ENCODE data around the gene GNAQ.
A peak's percentile ranks its signal among the peaks of the same experiment; 100 is the strongest.
"Not testable (repeated sequence)": the region's sequence is repeated elsewhere in the genome, so short reads cannot be mapped to it uniquely, and the experiment has no call there.

Gene GNAQ

DNA sequence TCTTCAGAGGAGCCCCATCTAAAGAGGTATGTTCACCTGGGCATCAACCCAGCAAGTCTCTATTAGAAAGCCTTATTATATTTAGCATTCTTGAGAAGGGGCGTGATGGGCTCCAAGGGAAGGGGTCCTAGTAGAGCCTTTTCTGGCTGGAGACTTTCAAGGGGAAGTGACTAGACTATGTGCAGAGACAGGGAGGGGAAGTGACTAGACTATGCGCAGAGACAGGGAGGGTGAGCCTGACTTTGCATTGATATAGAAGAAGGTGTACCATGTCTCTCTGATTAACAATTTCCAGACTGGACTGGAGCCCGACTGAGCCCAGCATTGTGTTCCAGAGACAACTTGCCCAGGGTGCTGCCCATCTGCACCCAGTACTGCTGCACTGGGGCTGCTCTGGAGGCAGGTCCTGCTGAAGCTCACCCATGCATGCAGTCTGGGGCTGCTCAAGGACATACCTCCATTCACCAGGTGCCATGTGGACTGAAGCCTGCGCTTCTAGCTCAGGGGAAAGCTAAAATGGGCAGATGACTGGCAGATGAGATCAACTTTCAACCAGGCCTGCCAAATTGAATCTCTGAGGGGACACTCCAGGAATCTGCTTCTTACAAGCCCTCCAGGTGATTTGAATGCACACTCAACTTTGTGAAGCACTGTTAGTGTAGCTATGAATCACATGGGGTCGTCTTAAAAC is 300.5 kb downstream of the GNAQ start:
- DNase-seq (ENCODE audit: low spot score) = no peak

DNA sequence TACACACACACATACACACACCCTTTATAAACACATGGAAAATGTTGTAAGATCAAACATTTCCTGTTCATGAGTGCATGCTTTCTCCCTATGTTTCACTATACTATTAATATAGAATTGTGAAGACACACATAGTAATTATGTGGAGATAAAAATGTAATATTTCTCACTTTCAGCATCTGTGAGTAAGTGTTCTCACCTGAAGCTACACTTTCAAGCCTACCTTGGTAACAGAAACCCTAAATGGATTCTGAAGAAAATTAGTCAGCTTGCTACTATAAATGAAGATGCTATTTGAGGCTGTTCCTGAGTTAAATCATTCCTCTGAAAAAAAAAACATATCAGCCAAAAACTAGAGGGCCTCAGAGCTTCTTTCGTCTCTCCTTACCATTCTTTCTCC is 302.4 kb downstream of the GNAQ start:
- no peak for DNase-seq (ENCODE audit: low spot score)

DNA sequence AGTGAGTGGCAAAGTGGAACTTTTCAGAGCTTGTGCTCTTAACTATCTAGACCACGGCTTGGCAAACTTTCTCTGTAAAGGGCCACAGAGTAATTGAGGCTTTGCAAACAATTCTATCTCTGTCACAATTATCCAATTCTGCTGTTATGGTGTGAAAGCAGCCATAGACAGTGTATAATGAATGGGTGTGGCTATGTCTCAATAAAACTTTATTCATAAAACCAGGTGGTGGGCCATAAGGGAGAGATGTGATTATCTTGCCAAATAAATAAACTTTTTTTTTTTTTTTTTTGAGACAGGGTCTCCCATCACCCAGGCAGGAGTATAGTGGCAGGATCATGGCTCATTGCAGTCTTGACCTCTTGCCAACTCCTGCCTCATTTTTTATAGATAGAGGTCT is 304.8 kb downstream of the GNAQ start:
- no peak for DNase-seq (ENCODE audit: low spot score)

DNA sequence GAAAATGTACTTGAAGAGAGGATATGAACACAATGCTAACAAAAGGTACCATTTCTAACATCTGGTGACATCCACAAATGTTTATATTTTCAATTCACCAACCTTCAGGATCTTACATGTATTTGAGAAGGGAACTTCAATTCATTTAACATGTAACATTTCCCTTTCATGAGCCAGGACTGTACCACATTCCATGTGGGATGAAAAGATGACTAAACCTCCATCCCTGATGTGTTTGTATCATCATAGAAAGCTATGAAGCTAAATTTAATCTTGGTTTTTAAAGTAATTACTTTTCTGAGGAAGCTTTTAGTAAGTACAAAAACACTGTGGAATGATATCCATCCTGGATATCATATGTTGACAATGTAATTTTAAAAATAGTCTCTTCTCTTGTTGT is 305.3 kb downstream of the GNAQ start:
- no peak for DNase-seq (ENCODE audit: low spot score)

DNA sequence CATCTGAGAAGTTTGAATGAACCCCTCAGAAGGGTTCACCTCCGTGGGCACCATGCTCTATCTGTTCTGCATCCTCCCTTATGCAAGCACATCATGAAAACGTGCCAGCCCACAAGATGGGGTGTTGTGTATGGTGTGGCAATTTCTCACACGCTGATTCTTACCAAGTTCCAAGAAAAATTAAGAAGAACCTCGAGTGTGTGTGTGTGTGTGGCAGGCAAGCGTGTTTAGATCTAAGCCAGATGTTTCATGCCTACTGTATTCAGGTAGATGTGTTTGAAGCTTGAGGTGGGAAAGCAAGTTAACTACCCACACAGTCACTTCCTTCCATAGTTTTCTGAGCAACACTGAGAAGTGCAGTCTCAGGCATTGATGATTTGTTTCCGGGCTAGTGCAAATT is 305.8 kb downstream of the GNAQ start:
- DNase-seq (ENCODE audit: low spot score) = peak; percentile 58

DNA sequence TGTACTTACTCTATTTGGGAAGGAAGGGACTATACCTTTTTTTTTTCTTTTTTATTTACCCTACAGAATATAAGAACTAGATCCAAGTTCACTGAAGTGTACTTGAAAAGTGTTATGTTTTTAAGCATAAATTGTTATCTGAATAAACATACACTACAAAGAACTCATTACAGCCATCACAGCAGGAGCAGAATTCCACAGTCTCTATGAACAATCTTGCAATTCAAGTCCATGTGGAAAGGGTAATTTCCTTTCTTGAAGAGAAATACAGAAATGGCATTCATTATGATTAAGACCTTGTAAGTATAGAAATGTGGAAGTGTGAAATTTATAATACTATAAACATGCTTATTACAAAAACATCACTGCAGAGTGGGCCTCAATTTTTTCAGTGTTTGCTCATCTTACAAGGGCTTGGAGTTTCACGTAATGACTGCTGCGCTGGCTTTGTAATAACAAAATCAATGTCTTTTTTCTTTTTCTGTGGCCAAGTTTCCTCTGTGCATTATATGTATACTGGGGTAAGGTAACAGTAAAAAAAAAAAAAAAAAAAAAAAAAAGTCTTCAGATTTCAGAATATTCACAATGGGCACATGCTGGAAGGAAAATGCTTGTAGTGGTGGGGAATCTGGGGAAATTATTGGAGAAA is 306.4 kb downstream of the GNAQ start:
- peak; percentile 35 for DNase-seq (ENCODE audit: low spot score)

DNA sequence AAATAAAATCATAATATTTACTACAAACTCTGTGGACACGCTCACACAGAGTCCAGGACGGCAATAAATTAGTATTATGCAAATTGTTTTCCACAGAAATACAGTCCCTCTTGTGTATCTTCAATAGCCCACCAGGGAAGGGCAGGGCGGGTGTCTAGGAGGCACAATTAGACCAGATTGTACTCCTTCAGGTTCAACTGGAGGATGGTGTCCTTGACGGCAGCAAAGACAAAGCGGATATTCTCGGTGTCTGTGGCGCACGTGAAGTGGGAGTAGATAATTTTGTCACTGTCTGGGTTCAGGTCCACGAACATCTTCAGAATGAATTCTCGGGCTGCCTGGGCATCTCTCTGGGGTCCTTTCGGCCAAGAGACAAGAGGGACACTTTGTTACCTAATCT is 310.5 kb downstream of the GNAQ start:
- DNase-seq (ENCODE audit: low spot score) = not testable (repeated sequence)

DNA sequence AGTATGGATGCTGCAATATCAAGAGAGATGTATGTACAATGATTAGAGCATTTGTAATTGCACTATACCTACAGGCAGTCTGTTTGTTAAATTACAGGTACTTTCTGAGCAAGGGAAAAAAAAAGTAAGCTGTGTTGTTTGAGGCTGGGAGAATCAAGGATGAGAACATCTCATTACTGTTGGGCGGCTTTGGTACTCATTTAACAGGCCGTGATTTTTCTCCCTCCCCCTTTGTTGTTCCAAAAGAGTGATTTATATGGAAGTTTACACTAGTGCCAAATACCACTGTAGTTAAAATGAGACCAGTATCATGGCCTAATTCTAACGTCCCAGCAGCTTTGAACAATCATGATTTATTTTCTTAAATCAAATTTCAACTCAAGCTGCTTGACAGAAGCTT is 312.3 kb downstream of the GNAQ start:
- no peak for DNase-seq (ENCODE audit: low spot score)

DNA sequence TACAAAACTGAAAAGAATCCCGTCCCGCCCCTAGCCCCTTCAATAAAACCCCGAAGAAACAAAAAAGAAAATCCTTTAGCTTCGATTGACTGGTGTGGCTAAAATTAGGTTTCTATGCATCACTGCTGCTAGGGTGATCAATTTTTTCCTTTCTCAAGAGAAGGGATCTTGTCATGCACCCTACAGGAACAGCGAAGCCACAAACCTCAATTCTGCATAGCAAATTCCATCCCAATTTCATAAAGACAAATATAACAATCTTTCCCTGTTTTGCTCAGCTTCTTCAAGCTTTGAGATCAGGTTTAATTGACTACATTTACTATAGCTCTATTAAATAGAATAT is 313.3 kb downstream of the GNAQ start:
- DNase-seq (ENCODE audit: low spot score) = not testable (repeated sequence)

DNA sequence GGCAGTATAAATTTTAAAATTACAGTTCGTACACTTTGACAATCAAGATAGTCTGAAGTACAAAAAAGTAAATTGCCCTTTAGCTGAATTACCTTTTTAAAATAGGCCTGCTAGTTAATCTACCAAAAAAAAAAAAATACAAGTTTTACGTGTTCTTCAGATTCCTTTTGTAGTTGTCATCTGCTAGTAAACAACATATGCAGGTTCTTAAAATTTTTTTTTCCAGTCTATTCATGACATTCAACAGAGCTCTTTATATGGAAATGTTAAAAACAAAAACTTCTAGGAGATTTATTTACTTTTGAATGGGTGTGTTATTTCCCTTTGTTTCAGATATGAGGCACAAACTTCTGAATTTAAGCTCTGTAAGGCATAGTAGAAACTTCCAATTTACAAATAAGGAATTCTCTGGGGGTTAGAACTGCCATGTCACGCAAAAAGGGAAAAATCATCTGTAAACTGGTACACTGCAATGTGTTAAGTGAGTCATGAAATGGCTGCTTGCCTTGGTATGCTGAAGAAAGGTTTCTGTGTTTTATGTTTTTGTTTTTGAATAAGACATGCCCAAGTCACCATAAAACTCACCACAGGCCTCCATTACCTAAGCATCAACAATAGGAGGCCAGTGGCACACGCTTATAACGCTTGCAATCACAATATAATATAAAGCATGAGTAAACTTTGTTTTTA is 313.9 kb downstream of the GNAQ start:
- DNase-seq (ENCODE audit: low spot score) = not testable (repeated sequence)

DNA sequence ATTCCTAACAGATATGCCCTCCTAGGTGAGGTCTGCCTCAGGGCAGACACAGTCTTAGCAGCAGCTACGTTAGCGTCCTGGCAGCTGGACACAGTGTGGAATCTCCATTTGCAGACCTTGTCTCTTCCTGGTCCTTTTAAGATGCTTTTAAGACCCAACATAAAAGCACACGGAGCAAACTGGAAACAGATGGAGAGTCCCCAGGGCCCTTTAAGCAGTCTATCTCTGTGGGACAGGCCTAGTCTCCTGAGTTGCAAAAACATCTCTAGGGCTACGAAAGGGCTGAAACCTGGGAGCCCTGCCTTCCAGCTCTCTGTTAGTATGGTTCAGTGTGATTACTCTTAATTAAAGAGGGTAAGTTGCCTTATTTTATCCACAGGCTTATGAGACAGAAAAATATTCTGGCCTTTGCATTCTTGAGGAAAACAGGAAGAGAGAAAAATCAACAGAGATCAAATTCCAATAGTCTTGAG is 317.5 kb downstream of the GNAQ start:
- DNase-seq (ENCODE audit: low spot score) = no peak

DNA sequence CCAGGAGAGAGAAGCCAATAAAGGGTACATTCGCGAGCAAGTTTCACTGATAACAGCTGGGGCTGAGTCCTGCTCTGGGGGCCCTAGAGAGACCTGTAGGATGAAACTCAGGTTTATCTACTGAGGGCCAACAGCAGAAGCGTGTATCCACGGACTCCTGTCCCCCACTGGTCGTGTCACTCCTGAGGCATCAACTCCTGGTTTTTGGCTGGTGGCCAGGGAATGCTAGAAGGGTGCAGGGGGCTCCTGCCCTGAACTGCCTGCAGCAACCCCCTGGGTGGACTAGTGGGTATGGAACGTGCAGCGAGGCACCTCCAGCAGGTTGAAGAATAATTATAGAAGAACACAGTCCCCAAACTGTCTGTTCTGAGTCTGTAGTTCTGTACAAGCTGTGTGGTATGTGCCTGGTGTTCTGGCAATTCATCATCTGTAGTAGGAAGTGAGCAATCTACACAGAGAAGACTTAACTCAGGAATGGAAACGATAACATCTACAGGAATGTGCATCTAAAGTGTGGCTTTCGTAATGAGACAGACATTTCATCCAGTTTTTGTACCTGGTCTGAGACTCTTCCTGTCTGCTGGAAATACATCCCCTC is 319.0 kb downstream of the GNAQ start:
- peak; percentile 22 for DNase-seq (ENCODE audit: low spot score)

DNA sequence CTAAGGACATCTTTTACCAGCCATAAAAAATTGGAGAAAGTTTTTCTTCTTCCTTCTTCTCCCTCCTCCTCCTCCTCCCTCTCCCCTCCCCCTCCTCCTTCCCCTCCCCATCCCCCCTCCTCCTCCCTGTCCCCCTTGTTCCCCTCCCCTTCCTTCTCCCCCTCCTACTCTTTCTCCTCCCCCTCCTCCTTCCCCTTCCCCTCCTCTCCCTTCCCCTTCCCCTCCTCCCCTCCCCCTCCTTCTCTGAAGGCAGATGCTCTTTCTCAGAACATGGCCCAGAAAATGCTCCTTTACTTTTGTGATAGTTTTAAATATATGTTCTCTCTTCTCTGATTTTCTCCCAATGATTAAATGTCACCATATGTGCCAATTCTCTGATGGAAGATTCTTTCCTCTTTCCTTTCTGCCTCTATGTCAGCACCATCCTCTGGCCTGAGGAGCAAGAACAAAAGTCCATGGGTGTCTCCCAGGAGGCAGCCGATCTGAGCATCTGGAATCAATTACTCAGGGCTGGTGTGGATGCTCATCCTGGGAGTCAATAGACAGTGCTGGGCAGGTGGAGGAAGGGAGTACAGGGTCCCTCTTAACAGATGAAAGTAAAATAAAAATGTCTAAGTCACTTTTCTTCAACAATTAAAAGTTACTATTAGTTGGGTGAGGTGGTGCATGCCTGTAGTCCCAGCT is 320.5 kb downstream of the GNAQ start:
- no peak for DNase-seq (ENCODE audit: low spot score)

DNA sequence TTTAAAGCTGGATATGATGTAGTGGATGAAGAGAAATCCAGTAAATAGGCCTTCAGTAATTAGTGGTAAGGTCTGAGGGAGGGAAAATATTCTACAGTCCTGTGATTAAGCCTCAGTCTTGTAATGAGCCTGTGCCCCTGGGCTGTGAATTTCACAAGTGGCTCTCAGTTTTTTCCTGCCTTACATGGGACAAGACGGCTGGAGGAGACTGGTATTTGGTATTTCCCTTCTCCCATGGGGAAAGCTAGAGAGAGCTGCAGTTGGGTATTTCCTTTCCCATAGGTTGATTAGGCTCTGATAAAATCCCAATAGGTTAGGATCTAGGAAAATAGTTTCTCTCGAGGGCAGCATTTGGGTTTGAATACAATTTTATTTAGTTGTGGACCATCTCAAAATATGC is 321.3 kb downstream of the GNAQ start:
- no peak for DNase-seq (ENCODE audit: low spot score)

DNA sequence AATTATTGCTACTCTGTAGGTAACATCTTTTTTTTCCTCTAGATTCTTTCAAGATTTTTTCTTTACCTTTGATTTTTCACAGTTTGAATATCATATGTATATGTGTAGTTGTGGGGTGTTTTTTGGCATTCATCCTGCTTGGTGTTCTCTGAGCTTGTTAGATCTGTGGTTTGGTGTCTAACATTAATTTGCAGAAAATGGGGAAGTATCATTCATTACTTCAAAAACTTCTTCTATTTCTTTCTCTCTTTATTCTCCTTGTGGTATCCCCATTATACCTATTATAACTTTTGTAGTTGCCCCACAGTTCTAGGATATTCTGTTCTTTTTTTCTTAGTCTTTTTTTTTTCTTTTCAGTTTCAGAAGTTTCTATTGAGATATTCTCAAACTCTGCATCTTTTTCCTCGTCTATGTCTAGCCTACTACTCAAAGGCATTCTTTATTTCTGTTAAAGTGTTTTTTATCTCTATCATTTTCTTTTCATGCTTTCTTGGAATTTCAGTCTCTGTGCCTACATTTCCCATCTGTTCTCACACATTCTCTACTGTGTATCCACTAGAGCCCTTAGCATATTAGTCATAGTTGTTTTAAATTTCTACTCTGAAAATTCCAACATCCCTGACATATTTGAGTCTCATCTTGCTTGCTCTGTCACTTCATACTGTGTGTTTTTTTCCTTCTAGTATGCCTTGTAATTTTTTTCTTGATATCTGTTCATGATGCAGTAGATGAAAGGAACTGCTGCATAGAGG is 323.4 kb downstream of the GNAQ start:
- no peak for DNase-seq (ENCODE audit: low spot score)

DNA sequence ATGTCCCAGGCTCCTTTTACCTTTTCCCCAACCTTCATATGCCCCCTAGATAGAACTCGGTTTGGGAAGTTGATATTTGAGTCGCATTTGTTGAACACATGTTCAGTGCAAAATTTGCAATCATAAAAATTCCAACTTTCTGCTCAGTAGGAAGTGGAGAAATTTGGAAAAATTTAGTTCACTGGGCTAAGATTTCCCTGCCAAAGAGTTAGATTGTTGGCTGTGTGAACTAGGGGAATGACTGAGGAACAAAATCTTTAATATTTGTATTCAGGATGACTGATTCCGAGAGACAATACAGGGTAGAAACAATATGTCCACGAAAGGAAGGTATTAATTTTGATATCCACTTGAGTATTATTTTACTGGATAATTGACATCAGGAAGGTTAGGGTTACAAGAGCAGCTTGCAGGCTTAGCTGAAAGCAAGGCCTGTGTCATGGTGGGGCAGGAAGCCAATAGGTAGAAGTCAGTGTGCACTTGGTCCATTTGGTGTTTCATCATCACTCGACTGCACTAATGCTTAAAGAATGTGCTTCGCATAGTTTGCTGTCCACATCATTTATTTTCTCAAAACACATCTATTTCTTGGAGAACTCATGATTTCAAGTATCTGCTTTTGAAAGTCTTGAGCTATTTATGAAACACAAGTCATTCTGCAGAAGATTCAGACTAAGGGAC is 324.1 kb downstream of the GNAQ start:
- no peak for DNase-seq (ENCODE audit: low spot score)

DNA sequence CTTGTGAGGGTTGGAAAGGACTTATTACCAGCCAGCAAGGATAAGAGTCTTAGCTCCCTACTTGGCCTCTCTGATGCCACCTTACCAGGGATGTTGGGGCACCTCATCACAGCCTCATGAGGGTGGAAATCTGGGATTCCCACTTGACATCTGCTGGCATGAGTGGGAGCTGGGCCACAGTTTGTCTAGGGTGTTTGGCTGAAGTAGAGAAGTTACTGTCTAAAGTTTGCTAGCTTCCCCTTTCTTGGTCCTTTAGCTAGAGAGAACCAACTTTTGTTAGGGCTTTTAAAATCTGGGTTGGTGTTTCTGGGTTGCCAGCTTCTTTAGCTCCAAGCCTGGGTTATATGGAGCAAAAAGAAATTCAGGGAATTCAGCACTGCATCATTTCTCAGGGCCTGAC is 326.0 kb downstream of the GNAQ start:
- no peak for DNase-seq (ENCODE audit: low spot score)

DNA sequence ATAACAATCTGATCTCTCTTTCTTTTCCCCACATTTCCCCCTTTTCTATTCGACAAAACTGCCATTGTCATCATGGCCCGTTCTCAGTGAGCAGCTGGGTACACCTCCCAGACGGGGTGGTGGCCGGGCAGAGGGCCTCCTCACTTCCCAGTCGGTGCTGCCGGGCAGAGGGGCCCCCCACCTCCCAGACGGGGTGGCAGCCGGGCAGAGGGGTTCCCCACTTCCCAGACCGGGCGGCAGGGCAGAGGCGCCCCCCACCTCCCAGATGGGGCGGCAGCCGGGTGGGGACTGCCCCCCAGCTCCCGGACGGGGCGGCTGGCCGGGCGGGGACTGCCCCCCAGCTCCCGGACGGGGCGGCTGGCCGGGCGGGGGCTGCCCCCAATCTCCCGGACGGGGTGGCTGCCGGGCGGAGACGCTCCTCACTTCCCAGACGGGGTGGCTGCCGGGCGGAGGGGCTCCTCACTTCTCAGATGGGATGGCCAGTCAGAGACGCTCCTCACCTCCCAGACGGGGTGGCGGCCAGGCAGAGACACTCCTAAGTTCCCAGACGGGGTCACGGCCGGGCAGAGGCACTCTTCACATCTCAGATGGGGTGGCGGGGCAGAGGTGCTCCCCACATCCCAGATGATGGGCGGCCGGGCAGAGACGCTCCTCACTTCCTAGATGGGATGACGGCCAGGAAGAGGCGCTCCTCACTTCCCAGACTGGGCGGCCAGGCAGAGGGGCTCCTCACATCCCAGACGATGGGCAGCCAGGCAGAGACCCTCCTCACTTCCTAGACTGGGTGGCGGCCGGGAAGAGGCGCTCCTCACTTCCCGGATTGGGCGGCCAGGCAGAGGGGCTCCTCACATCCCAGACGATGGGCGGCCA is 328.9 kb downstream of the GNAQ start:
- DNase-seq (ENCODE audit: low spot score) = not testable (repeated sequence)

DNA sequence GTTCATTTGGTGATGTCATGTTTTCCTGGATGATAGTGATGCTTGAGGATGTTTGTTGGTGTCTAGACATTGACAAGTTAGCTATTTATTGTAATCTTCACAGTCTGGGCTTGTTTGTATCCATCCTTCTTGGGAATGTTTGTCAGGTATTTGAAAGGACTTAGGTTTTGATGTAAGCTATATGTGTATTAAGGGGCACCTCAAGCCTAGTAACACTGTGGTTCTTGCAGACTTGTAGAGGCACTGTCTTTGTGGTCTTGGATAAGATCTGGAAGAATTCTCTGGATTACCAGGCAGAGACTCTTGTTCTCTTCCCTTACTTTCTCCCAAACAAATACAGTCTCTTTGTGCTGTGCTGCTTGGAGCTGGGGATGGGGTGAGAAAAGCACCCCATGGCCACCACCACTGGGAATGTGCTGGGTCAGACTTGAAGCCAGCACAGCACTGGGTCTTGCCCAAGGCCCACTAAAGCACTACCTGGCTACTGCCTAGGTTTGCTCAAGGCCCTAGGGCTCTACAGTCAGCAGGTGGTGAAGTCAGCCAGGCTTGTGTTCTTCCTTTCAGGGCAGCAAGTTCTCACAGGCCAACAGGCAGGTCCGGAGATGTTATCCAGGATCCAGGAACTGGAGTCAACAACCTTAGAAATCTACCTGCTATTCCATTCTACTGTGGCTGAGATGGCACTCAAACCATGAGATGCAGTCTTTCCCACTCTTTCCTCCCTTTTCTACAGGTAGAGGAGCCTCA is 334.2 kb downstream of the GNAQ start:
- DNase-seq (ENCODE audit: low spot score) = no peak

Measured in activated CD4-positive, alpha-beta T cell treated with anti-CD3 and anti-CD28 coated beads, Interleukin-2, Interleukin-4, amounts not matched to agents 100 ng/mL and 50 ng/mL, durations not matched to agents 16 hours and 8 hours (primary cell).